NK-92 (cell line): ENCODE measurements around the gene HS6ST3.

Experiments
- DNase-seq: peaks from one replicate; lab custom pipeline; 2025; ENCODE audit not compliant: unreplicated experiment; lab: John Stamatoyannopoulos, UW

HS6ST3 gene

GRCh38 chr13:96780105-96780504 is 690.2 kb downstream of the HS6ST3 start:
- no peak for DNase-seq

GRCh38 chr13:96781141-96781540 is 691.2 kb downstream of the HS6ST3 start:
- DNase-seq = no peak

GRCh38 chr13:96782186-96782585 is 692.3 kb downstream of the HS6ST3 start:
- DNase-seq = no peak

GRCh38 chr13:96783057-96783456 is 693.1 kb downstream of the HS6ST3 start:
- DNase-seq = no peak

GRCh38 chr13:96783511-96783910 is 693.6 kb downstream of the HS6ST3 start:
- no peak for DNase-seq

- no peak for DNase-seq
These were observed 696.1 kb downstream of the HS6ST3 start for GRCh38 chr13:96785986-96786385.

GRCh38 chr13:96792188-96792587 is 702.3 kb downstream of the HS6ST3 start:
- DNase-seq = no peak

- no peak for DNase-seq
These were observed 703.0 kb downstream of the HS6ST3 start for GRCh38 chr13:96792736-96793403.

GRCh38 chr13:96793404-96793755 is 703.5 kb downstream of the HS6ST3 start:
- DNase-seq = no peak

- DNase-seq = no peak
These were observed 704.8 kb downstream of the HS6ST3 start for GRCh38 chr13:96794669-96795068.

GRCh38 chr13:96795670-96796069 is 705.8 kb downstream of the HS6ST3 start:
- DNase-seq = no peak

GRCh38 chr13:96796091-96796633 is 706.3 kb downstream of the HS6ST3 start:
- DNase-seq = no peak

GRCh38 chr13:96797136-96797535 is 707.2 kb downstream of the HS6ST3 start:
- DNase-seq = no peak

- no peak for DNase-seq
These were observed 713.7 kb downstream of the HS6ST3 start for GRCh38 chr13:96803456-96804100.

GRCh38 chr13:96804174-96804573 is 714.3 kb downstream of the HS6ST3 start:
- no peak for DNase-seq

- DNase-seq = no peak
These were observed 716.8 kb downstream of the HS6ST3 start for GRCh38 chr13:96806746-96807145.

GRCh38 chr13:96809366-96810096 is 719.6 kb downstream of the HS6ST3 start:
- DNase-seq = no peak

GRCh38 chr13:96810104-96810503 is 720.2 kb downstream of the HS6ST3 start:
- no peak for DNase-seq

- DNase-seq = no peak
These were observed 721.1 kb downstream of the HS6ST3 start for GRCh38 chr13:96811049-96811448.

GRCh38 chr13:96816261-96816660 is 726.4 kb downstream of the HS6ST3 start:
- no peak for DNase-seq

- DNase-seq = no peak
These were observed 727.0 kb downstream of the HS6ST3 start for GRCh38 chr13:96816874-96817273.

GRCh38 chr13:96817336-96817941 is 727.5 kb downstream of the HS6ST3 start:
- no peak for DNase-seq
